ENCODE measurements around the gene ANO10. TPM values are rescaled to one million over a fixed set of nuclear protein-coding genes. Genes with fewer than 3 reads are reported as not detected.
"Not testable (repeated sequence)": the region's sequence is repeated elsewhere in the genome, so short reads cannot be mapped to it uniquely, and the experiment has no call there.

Gene ANO10
- polyA plus RNA-seq, 1 donor, result 21.5 TPM

GRCh38 chr3:43522727-43523362, 99.0 kb downstream of the ANO10 start:
- H3K4me3 ChIP-seq (ENCODE audit: low read length), result no peak overlapping the region
- H3K27me3 ChIP-seq (ENCODE audit: control insufficient read depth, insufficient read depth, low read length), result no peaks in the 10 kb centered on the region
- WGBS (ENCODE audit: insufficient coverage, low lambda C conversion rate), result no CpG with 5 or more reads among the region's 3 CpGs
- peaks cover 15% of the 10 kb centered on the region for H3K4me1 ChIP-seq (ENCODE audit: control insufficient read depth, insufficient read depth, low read length)
- peak overlapping the region; percentile 74 for H3K27ac ChIP-seq (ENCODE audit: low read length)
- H3K36me3 ChIP-seq (ENCODE audit: control insufficient read depth, insufficient read depth, low read length), result no peaks in the 10 kb centered on the region
- peak; percentile 40 to 69 for DNase-seq
- H3K9me3 ChIP-seq (ENCODE audit: control insufficient read depth, low read depth, low read length), result no peaks in the 10 kb centered on the region

- no peak for DNase-seq
- no CpG with 5 or more reads among the region's 1 CpG for WGBS (ENCODE audit: insufficient coverage, low lambda C conversion rate)
These were observed 99.9 kb downstream of the ANO10 start for GRCh38 chr3:43521941-43522340.

GRCh38 chr3:43518515-43518914, 103.3 kb downstream of the ANO10 start:
- not testable (repeated sequence) for H3K4me3 ChIP-seq (ENCODE audit: low read length); H3K36me3 ChIP-seq (ENCODE audit: control insufficient read depth, insufficient read depth, low read length); H3K27ac ChIP-seq (ENCODE audit: low read length); H3K27me3 ChIP-seq (ENCODE audit: control insufficient read depth, insufficient read depth, low read length); H3K9me3 ChIP-seq (ENCODE audit: control insufficient read depth, low read depth, low read length); DNase-seq
- peaks cover 30% of the 10 kb centered on the region for H3K4me1 ChIP-seq (ENCODE audit: control insufficient read depth, insufficient read depth, low read length)
- no CpG with 5 or more reads among the region's 7 CpGs for whole genome bisulfite sequencing (ENCODE audit: insufficient coverage, low lambda C conversion rate)

More at GRCh38 chr3:43521941-43522340, 99.9 kb downstream of the ANO10 start:
- no peaks in the 10 kb centered on the region for H3K9me3 ChIP-seq (ENCODE audit: control insufficient read depth, low read depth, low read length)
- peaks cover 16% of the 10 kb centered on the region for H3K4me1 ChIP-seq (ENCODE audit: control insufficient read depth, insufficient read depth, low read length)
- no peaks in the 10 kb centered on the region for H3K36me3 ChIP-seq (ENCODE audit: control insufficient read depth, insufficient read depth, low read length)
- H3K27ac ChIP-seq (ENCODE audit: low read length), result peak overlapping the region; percentile 25
- H3K4me3 ChIP-seq (ENCODE audit: low read length), result no peak overlapping the region
- H3K27me3 ChIP-seq (ENCODE audit: control insufficient read depth, insufficient read depth, low read length), result no peaks in the 10 kb centered on the region

GRCh38 chr3:43515970-43516635, 105.7 kb downstream of the ANO10 start:
- Histone ChIP-seq H3K36me3 (ENCODE audit: control insufficient read depth, insufficient read depth, low read length) (no peaks in the 10 kb centered on the region), H3K4me1 (ENCODE audit: control insufficient read depth, insufficient read depth, low read length) (peaks cover 18% of the 10 kb centered on the region), H3K27ac (ENCODE audit: low read length) (peak overlapping the region; percentile 89), H3K27me3 (ENCODE audit: control insufficient read depth, insufficient read depth, low read length) (no peaks in the 10 kb centered on the region), H3K4me3 (ENCODE audit: low read length) (peak overlapping the region; percentile 9), H3K9me3 (ENCODE audit: control insufficient read depth, low read depth, low read length) (no peaks in the 10 kb centered on the region)
- 57% methylated on average over 2 of the region's 9 CpGs for WGBS (ENCODE audit: insufficient coverage, low lambda C conversion rate)
- peak; percentile 44 to 80 for DNase-seq

- Histone ChIP-seq H3K36me3 (ENCODE audit: control insufficient read depth, insufficient read depth, low read length) (no peaks in the 10 kb centered on the region), H3K9me3 (ENCODE audit: control insufficient read depth, low read depth, low read length) (no peaks in the 10 kb centered on the region), H3K4me3 (ENCODE audit: low read length) (no peak overlapping the region), H3K4me1 (ENCODE audit: control insufficient read depth, insufficient read depth, low read length) (peaks cover 18% of the 10 kb centered on the region), H3K27ac (ENCODE audit: low read length) (peak overlapping the region; percentile 89), H3K27me3 (ENCODE audit: control insufficient read depth, insufficient read depth, low read length) (no peaks in the 10 kb centered on the region)
- DNase-seq, result no peak
- WGBS (ENCODE audit: insufficient coverage, low lambda C conversion rate), result no CpG with 5 or more reads among the region's 2 CpGs
These were observed 106.4 kb downstream of the ANO10 start for GRCh38 chr3:43515208-43515917.

- no peaks in the 10 kb centered on the region for H3K27me3 ChIP-seq (ENCODE audit: control insufficient read depth, insufficient read depth, low read length)
- H3K27ac ChIP-seq (ENCODE audit: low read length), result no peak overlapping the region
- no peaks in the 10 kb centered on the region for H3K9me3 ChIP-seq (ENCODE audit: control insufficient read depth, low read depth, low read length)
- DNase-seq, result no peak
- no peaks in the 10 kb centered on the region for H3K36me3 ChIP-seq (ENCODE audit: control insufficient read depth, insufficient read depth, low read length)
- no peak overlapping the region for H3K4me3 ChIP-seq (ENCODE audit: low read length)
- WGBS (ENCODE audit: insufficient coverage, low lambda C conversion rate), result 90% methylated on average over 2 of the region's 5 CpGs
- peaks cover 18% of the 10 kb centered on the region for H3K4me1 ChIP-seq (ENCODE audit: control insufficient read depth, insufficient read depth, low read length)
These were observed 108.9 kb downstream of the ANO10 start for GRCh38 chr3:43512754-43513404.

- H3K4me3 ChIP-seq (ENCODE audit: low read length), result no peak overlapping the region
- WGBS (ENCODE audit: insufficient coverage, low lambda C conversion rate), result 76% methylated on average over 4 of the region's 4 CpGs
- H3K9me3 ChIP-seq (ENCODE audit: control insufficient read depth, low read depth, low read length), result no peaks in the 10 kb centered on the region
- no peak overlapping the region for H3K27ac ChIP-seq (ENCODE audit: low read length)
- no peaks in the 10 kb centered on the region for H3K36me3 ChIP-seq (ENCODE audit: control insufficient read depth, insufficient read depth, low read length)
- no peaks in the 10 kb centered on the region for H3K27me3 ChIP-seq (ENCODE audit: control insufficient read depth, insufficient read depth, low read length)
- no peaks in the 10 kb centered on the region for H3K4me1 ChIP-seq (ENCODE audit: control insufficient read depth, insufficient read depth, low read length)
- DNase-seq, result no peak
These were observed 115.2 kb downstream of the ANO10 start for GRCh38 chr3:43506644-43507043.

- no peaks in the 10 kb centered on the region for H3K9me3 ChIP-seq (ENCODE audit: control insufficient read depth, low read depth, low read length)
- H3K27me3 ChIP-seq (ENCODE audit: control insufficient read depth, insufficient read depth, low read length), result no peaks in the 10 kb centered on the region
- H3K4me1 ChIP-seq (ENCODE audit: control insufficient read depth, insufficient read depth, low read length), result no peaks in the 10 kb centered on the region
- no peaks in the 10 kb centered on the region for H3K36me3 ChIP-seq (ENCODE audit: control insufficient read depth, insufficient read depth, low read length)
- H3K4me3 ChIP-seq (ENCODE audit: low read length), result no peak overlapping the region
- no peak for DNase-seq
- 100% methylated on average over 1 of the region's 3 CpGs for WGBS (ENCODE audit: insufficient coverage, low lambda C conversion rate)
- no peak overlapping the region for H3K27ac ChIP-seq (ENCODE audit: low read length)
These were observed 116.5 kb downstream of the ANO10 start for GRCh38 chr3:43505351-43505750.

GRCh38 chr3:43503067-43503728, 118.6 kb downstream of the ANO10 start:
- H3K27me3 ChIP-seq (ENCODE audit: control insufficient read depth, insufficient read depth, low read length), result no peaks in the 10 kb centered on the region
- no peak for DNase-seq
- WGBS (ENCODE audit: insufficient coverage, low lambda C conversion rate), result 67% methylated on average over 1 of the region's 2 CpGs
- no peaks in the 10 kb centered on the region for H3K9me3 ChIP-seq (ENCODE audit: control insufficient read depth, low read depth, low read length)
- no peaks in the 10 kb centered on the region for H3K36me3 ChIP-seq (ENCODE audit: control insufficient read depth, insufficient read depth, low read length)
- no peak overlapping the region for H3K4me3 ChIP-seq (ENCODE audit: low read length)
- no peak overlapping the region for H3K27ac ChIP-seq (ENCODE audit: low read length)
- no peaks in the 10 kb centered on the region for H3K4me1 ChIP-seq (ENCODE audit: control insufficient read depth, insufficient read depth, low read length)

- Histone ChIP-seq H3K9me3 (ENCODE audit: control insufficient read depth, low read depth, low read length) (no peaks in the 10 kb centered on the region), H3K36me3 (ENCODE audit: control insufficient read depth, insufficient read depth, low read length) (no peaks in the 10 kb centered on the region), H3K27ac (ENCODE audit: low read length) (no peak overlapping the region), H3K4me1 (ENCODE audit: control insufficient read depth, insufficient read depth, low read length) (no peaks in the 10 kb centered on the region), H3K27me3 (ENCODE audit: control insufficient read depth, insufficient read depth, low read length) (no peaks in the 10 kb centered on the region), H3K4me3 (ENCODE audit: low read length) (no peak overlapping the region)
- WGBS (ENCODE audit: insufficient coverage, low lambda C conversion rate), result no CpG with 5 or more reads among the region's 1 CpG
- no peak for DNase-seq
These were observed 122.6 kb downstream of the ANO10 start for GRCh38 chr3:43499256-43499655.

All from large intestine (tissue), 3 donors.